Left cardiac atrium (tissue), 4 donors: ENCODE measurements around the gene FAM98A. TPM values are rescaled to one million over a fixed set of nuclear protein-coding genes. Genes with fewer than 3 reads are reported as not detected.

Experiments used
- ATAC-seq, 2 donors: fragments of 200-7000 bp; cut with Tn5 transposase; one replicate each; pipeline ENCODE4 v1.9.1; 2020; ENCODE audit warnings: mild to moderate bottlenecking in 2 of 2, moderate library complexity in 2 of 2
- DNase-seq: peaks from one replicate; pipeline ENCODE4 v3.0.0-alpha.2; 2020
- intact Hi-C, 2 donors: fragments of 100-400 bp; cut with DNase I; formaldehyde crosslinking; loops; one replicate each; pipeline versions ENCODE4 v1.14.1 to v1.15.1; 2022 to 2023
- total RNA-seq, 2 donors: library from RNA; stranded (reverse); fragmentation: NEBNext Ultra II Directional; extraction: Animal tissue kit (Norgen Biotek cat#: 25700); gene quantifications; one replicate each; pipeline ENCODE4 v1.2.1, GENCODE V29; 2021
- donor health status: DM: no; HTN: yes; CAD: no.
- donor health status: DM: no; HTN: yes; CAD: no; lungs with severe emphysema.
- donor health status: DM: yes; HTN: yes; CAD: no.
- donor health status: Dilated cardiomyopathy.

The FAM98A gene
- total RNA-seq, 2 donors from 2014 or later: 65.7 to 69.5 TPM

DNA sequence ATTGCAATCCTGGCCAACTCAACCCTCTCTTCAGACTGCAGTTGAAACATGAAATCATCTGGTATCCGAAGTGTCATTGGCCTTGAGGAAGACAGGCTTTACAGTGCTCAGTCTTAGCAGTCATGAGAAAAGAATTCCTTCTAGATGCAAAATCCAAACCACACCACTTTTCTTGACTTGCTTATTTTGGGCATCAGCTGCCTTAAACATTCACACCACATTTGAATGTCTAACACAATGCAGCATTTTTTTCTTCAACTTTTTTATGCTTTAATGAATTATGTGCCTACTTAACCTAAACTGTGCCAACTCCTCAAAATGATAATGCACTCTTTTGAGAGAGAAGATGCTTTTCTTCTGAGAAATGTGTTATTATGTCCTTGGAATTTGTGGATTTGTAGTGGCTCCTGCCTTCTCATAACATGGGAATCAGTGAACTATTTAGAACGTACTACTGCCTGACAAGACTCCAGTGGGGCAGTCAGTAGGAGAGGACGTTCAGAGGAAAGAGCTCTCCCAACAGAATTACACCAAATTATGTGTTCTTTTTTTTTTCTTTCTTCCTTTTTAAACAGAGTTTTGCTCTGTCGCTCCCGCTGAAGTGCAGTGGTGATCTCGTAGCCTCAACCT lies 3.2 kb upstream of the FAM98A start:
- ATAC-seq (no peak), DNase-seq (no peak)
- intact Hi-C loops: no loop called here

GRCh38 chr2:33599943-33600192 lies 769 bp upstream of the FAM98A start:
- intact Hi-C loops: no loop called here
- no peak for DNase-seq
- no peak for ATAC-seq

GRCh38 chr2:33598561-33599174 lies 431 bp downstream of the FAM98A start:
- DNase-seq: peak; percentile 43
- peak; percentile 39 to 45 for ATAC-seq
- intact Hi-C loops: no loop called here

GRCh38 chr2:33597026-33597425 lies 2.1 kb downstream of the FAM98A start:
- ATAC-seq (no peak), DNase-seq (no peak)
- intact Hi-C loops: no loop called here

DNA sequence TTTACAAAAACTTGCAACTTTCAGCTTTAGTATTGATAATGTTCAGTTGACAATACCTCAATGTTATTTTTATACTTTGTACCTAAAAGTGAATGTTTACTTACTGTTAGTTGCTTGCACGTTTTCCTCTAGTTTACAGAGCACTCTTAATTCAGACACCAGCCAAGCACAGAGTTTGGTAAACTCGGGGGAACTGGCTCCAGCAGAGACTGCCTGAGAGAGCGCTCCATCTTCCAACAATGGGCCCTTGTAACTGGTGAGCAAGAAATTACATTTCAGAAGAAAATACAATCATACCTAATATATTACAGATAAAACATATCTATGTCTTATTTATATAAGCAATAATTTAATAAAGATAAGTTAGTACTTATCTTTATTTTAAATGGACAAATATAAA lies 3.7 kb downstream of the FAM98A start:
- ATAC-seq: no peak

GRCh38 chr2:33589444-33589843 lies 9.7 kb downstream of the FAM98A start:
- DNase-seq (no peak), ATAC-seq (no peak)
- intact Hi-C loops: loop anchor here (5.0 to 10.0 kb wide), 3 partner anchors 112 to 815 kb away; partner anchors contain the start of gene RASGRP3 (in 1 of the 2)

More for the DNA sequence above, 3.7 kb downstream of the FAM98A start:
- DNase-seq: no peak
- intact Hi-C loops: no loop called here

GRCh38 chr2:33588232-33588631 lies 10.9 kb downstream of the FAM98A start:
- DNase-seq (no peak), ATAC-seq (no peak)
- intact Hi-C loops: loop anchor here (5.0 to 10.0 kb wide), 3 partner anchors 111 to 813 kb away; partner anchors contain the start of gene RASGRP3 (in 1 of the 2)

DNA sequence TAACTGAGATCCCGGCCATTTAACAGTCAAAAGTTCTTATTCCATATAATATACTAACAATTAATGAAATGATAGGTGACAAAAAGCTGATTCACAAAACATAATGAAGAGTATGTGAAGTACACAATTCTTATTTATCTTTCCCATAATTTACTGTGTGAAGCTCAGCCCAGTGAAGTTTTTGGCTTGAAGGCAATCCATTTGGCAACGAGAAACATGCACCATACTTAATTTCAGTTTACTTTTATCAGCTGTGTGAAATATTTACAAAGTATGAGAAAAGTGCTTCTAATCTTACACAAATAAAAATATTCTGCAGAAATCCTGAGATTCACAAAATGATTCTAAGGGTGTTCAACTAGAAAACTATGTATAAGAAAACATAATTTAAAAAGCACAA lies 12.3 kb downstream of the FAM98A start:
- intact Hi-C loops: loop anchor here (5.0 to 10.0 kb wide), 3 partner anchors 109 to 812 kb away; partner anchors contain the start of gene RASGRP3 (in 1 of the 2)
- no peak for DNase-seq
- ATAC-seq: no peak

DNA sequence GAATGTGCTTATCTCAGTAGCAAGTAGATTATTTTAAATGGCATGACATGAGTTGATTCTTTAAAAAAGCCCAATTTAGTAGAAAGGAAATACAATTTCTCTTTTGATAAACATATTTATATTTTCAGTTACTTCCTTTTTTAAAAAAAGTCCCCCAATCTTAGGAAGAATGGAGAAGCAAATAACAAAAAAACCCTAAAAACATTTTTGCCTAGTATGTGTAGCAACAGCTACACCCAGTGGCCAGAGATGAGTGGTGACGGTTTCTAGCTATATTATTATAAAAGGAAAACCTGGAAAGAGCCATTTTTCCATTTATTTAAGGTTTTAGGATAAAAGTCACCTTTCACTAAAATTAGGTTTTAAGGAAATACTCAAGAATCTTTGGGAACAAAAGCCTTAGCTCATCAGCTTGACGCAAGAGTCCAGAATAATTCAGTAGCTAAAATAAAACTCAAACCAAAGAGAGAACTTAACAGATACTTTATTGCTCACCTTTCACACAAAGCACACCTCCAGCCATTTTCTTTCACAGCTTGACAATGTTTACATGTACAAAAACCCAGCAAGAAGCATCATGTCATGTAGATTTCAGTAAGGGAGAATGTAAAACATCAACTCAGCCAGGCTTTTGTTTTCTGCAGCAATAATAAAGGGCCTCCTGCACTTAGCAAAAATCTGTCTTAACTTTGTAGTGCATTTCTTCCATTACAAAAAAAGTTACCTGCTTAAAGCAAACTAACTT lies 15.7 kb downstream of the FAM98A start:
- intact Hi-C loops: loop anchor here in 1 of 2 donors (5.0 to 10.0 kb wide), 3 partner anchors 171 to 809 kb away; no protein-coding TSS in a partner anchor
- DNase-seq: no peak
- peak; percentile 49 to 67 for ATAC-seq

GRCh38 chr2:33581872-33582271 lies 17.2 kb downstream of the FAM98A start:
- ATAC-seq: no peak
- DNase-seq: no peak

GRCh38 chr2:33579227-33579626 lies 19.9 kb downstream of the FAM98A start:
- intact Hi-C loops: no loop called here
- DNase-seq: no peak
- no peak for ATAC-seq

More at GRCh38 chr2:33581872-33582271, 17.2 kb downstream of the FAM98A start:
- intact Hi-C loops: loop anchor here in 1 of 2 donors (5.0 to 10.0 kb wide), 3 partner anchors 170 to 807 kb away; no protein-coding TSS in a partner anchor

GRCh38 chr2:33577668-33578067 lies 21.4 kb downstream of the FAM98A start:
- intact Hi-C loops: no loop called here
- no peak for ATAC-seq

GRCh38 chr2:33577084-33577483 lies 22.0 kb downstream of the FAM98A start:
- ATAC-seq (no peak), DNase-seq (no peak)
- intact Hi-C loops: no loop called here

More at GRCh38 chr2:33577668-33578067, 21.4 kb downstream of the FAM98A start:
- no peak for DNase-seq

GRCh38 chr2:33573657-33574056 lies 25.4 kb downstream of the FAM98A start:
- ATAC-seq: no peak
- no peak for DNase-seq
- intact Hi-C loops: no loop called here

DNA sequence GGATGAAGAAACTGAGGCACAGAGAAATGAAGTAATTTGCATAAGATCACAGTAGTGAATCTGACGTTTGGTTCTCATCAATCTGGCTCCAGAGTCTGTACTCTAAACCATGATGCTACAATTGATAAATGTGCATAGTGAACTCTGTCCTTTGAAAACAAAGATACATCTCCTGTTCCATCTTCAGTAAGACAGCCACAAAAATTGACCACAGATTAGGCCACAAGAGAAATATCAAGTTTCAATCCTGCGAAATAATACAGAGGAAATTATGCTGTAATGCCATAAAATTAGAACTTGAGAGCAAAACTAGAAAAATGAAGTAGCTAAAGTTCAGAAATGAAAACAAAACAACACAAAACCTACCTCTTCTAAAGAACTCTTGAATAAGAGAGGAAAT lies 28.4 kb downstream of the FAM98A start:
- DNase-seq: no peak
- intact Hi-C loops: no loop called here
- no peak for ATAC-seq

DNA sequence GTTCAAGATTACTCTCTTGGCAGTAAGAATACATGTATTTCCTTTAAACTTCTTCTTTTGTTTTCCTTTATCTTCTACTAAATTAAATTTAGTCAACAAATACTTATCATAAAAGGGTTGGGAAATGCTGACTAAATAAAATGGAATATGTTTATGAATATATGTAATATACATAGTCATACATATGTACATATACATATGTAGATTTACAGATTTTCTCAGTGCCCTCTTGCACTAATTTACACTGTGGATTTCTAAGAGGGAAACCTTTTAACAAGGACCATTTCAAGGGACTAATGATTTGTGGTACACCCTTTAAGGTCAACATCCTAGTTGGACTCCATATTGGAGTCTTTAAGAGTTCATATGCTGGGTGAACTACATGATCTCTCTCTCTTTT lies 37.2 kb downstream of the FAM98A start:
- DNase-seq (no peak), ATAC-seq (no peak)
- intact Hi-C loops: loop anchor here in 1 of 2 donors (10.0 kb wide), 1 partner anchor 107 kb away; no protein-coding TSS in a partner anchor

DNA sequence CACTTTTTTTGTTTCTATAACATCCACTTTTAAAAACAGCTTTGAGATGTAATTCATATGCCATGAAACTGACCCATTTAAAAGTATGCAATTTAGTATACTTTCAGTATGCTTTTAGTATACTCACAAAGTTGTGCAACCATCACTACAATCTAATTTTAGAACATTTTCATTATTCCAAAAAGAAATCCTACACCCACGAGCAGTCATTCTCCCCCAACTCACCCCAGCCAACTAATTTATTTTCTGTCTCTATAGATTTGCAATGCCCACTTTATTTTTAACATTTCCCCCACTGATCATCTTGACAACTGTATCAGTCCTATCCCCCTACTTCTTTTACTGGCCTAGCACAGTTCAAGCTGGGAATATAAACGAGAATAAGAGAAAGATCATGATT lies 39.1 kb downstream of the FAM98A start:
- intact Hi-C loops: loop anchor here in 1 of 2 donors (10.0 kb wide), 1 partner anchor 105 kb away; no protein-coding TSS in a partner anchor
- no peak for DNase-seq
- no peak for ATAC-seq

DNA sequence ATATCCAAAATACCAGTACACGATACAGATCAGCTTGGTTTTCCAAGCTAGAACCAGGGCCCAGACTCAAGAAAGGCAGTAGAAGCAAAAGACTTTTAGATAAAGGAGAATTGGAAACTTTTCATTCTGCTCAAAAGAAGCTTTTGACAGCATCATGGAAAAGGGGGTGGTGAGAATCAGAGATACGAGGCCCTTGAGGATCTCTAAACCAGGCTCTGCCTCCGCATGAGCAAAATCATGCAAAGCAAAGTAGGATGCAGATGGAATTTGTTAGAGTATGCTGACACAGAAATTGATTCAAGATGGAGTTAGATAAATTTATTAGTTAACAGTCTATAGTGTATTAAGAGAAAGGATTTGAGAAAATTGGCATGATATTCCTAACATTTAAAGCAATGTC lies 39.8 kb downstream of the FAM98A start:
- no peak for ATAC-seq
- intact Hi-C loops: no loop called here
- DNase-seq: no peak

DNA sequence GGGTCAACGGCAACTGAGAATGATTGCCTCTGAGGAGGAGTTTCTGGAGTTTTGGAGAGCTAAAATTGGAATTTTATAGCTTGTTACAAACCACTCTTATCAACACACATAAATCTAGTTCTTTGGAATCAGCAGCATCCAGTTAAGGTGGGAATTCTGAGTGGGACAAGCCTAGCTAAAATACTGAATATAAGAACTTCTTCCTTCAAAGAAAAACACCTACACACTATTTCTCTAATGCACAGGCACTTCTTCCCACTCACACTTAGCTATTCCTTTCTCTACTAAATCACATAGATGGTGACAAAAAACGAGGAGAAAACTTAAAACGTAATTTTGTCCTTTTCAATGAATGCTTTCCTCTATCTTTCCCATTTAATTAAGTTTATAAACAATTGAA lies 43.4 kb downstream of the FAM98A start:
- intact Hi-C loops: no loop called here
- DNase-seq (no peak), ATAC-seq (no peak)
